HG03025 (cell line): ENCODE data around the gene C20orf96.
"Not testable (repeated sequence)": the region's sequence is repeated elsewhere in the genome, so short reads cannot be mapped to it uniquely, and the experiment has no call there.

ENCODE experiments used
- ATAC-seq: cut with Tn5 transposase; IDR thresholded peaks from one replicate; pipeline ENCODE4 v1.9.1; 2021; ENCODE audit warnings: mild to moderate bottlenecking, moderate library complexity; ENCODE audit not compliant: unreplicated experiment, low FRiP score

The C20orf96 gene

DNA sequence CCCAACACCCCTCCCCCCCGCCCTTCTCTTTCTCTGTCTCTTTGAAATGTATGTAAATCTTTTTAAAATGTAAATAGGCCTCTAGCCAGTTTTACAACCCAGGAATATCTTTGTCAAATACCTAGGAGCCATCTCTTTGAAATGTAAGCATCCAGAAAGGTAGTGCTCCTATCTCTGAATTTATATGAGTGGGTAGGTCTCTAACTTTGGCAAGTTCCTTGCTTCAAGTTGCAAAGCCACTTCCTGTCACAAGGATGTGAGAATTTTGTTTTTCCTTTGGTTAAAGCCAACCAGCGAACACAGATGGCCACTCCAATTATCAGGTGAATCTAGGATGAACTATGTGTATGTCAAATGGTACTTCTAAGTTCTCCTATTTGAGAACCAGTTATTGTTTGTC, 39.2 kb downstream of the C20orf96 start:
- no peak for ATAC-seq

DNA sequence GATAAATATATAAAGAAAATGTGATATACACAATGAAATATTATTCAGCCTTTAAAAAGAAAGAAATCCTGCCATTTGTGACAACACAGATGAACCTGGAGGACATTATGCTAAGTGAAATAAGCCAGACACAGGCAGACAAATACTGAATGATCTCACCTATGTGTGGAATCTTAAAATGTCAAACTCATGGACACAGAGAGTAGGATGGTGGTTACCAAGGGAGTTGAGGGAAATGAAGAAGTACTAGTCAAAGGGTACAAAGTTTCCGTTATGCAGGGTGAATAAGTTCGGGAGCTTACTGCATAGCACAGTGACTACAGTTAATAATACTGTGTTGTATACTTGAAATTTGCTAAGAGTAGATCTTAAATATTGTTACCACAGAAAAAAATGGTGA, 47.6 kb downstream of the C20orf96 start:
- ATAC-seq, result no peak

GRCh38 chr20:237929-238328, 52.6 kb downstream of the C20orf96 start:
- no peak for ATAC-seq

DNA sequence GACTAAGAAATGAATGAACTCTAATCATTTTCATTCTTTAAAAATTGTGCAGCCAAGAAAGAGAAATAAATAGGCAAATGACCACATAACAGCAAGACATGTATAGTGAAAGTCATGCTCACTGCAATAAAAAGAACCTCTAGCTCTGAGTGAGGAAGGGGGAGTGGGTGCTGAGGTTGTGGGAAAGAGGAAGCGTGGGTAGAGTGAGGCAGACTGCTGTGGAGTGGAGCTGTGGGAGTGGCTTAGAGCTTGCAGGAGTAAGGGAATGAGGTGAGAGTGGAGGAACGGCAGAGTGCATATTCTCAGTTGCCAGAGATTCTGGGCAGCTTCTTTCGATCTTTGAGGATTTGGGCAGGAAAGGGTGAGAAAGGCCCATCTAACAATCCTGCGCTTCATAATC, 53.1 kb downstream of the C20orf96 start:
- no peak for ATAC-seq

DNA sequence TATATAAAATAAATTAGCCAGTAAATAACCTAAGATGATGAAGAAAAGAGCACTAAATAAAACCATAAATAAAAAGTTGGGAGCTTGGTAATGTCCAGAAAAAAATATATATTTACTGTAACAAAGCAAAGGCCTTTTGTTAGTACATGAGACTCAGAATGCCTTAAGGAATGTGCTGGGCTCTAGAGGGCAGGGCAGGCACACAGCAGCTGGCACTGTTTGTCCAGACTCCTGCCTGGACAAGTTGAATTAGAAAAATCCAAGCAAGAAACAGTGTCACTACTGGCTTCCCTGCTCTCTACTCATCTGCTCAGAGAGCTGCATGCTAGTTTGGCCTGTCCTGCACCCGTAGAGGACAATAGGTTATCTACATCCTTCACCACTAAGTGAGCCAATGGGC, 54.7 kb downstream of the C20orf96 start:
- ATAC-seq, result no peak

GRCh38 chr20:227439-228105, 63.0 kb downstream of the C20orf96 start:
- ATAC-seq, result no peak

- ATAC-seq, result no peak
Observed at GRCh38 chr20:226958-227357, 63.6 kb downstream of the C20orf96 start, which contains the start of gene DEFB129. DEFB129 (plus strand) TSS chr20:227258; CDS start chr20:227289, 31 bp downstream.

- ATAC-seq, result not testable (repeated sequence)
Observed at GRCh38 chr20:225879-226278, 64.7 kb downstream of the C20orf96 start.

DNA sequence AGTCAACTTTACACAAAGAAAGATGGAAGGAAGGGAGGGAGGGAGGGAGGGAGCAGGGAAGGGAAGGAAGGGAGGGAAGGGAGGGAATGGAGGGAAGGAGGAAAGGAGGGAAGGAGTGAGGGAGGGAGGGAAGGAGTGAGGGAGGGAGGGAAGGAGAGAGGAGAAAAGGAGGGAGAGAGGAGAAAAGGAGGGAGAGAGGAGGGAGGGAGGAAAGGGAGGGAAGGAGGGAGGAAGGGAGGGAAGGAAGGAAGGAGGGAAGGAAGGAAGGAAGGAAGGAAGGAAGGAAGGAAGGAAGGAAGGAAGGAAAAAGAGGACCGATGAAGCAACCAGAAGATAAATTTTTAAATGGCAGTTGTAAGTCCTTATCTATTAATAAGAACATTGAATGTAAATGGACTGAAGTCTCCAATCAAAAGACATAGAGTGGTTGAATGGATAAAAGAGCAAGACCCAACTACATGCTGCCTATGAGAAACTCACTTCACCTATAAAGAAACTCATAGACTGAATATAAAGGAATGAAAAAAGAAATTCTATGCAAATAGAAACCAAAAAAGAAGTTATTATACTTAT, 69.2 kb downstream of the C20orf96 start:
- no peak for ATAC-seq
